H1 (cell line): ENCODE data around the gene LIF. TPM values are rescaled to one million over a fixed set of nuclear protein-coding genes. Genes with fewer than 3 reads are reported as not detected.

Experiments used
- CTCF ChIA-PET: fragments of 300-600 bp; sonication (Branson Sonifier 250); formaldehyde crosslinking; loops from one replicate; lab custom pipeline; 2021; ENCODE audit not compliant: partially characterized antibody; lab: Charles Lee
- POLR2A ChIA-PET: fragments of 300-600 bp; sonication (Branson Sonifier 250); formaldehyde crosslinking; loops from one replicate; lab custom pipeline; 2021; ENCODE audit warnings: inconsistent platforms; ENCODE audit not compliant: partially characterized antibody; lab: Charles Lee
- DNase-seq, 2 experiments: peaks; one replicate each; pipeline versions ENCODE4 v3.0.0 to v3.0.0-alpha.2; 2010 to 2022; ENCODE audit warnings: low spot score in 2 of 2, low read depth in 1 of 2, mixed read lengths in 1 of 2
- FAIRE-seq: peaks from 2 replicates; lab custom pipeline; 2011; peaks lifted over from hg19 to GRCh38; lab: Jason Lieb, UNC
- H2AFZ ChIP-seq: 2 replicates; pipeline ENCODE4 v1.8.1; 2012; ENCODE audit warnings: low read length, inconsistent platforms
- H2AK5ac ChIP-seq: 2 replicates; pipeline ENCODE4 v1.6.1; 2013; ENCODE audit warnings: low read depth, low read length
- H2BK120ac ChIP-seq: replicated peaks from 2 replicates; pipeline ENCODE3; 2013; ENCODE audit warnings: low read depth, low read length, inconsistent platforms
- H2BK12ac ChIP-seq: 2 replicates; pipeline ENCODE4 v1.6.1; 2013; ENCODE audit warnings: low read depth, low read length
- H2BK15ac ChIP-seq: 2 replicates; pipeline ENCODE4 v1.6.1; 2013; ENCODE audit warnings: low read length
- H2BK20ac ChIP-seq: 2 replicates; pipeline ENCODE4 v1.6.1; 2013; ENCODE audit warnings: low read length
- H2BK5ac ChIP-seq: 2 replicates; pipeline ENCODE4 v1.6.1; 2013; ENCODE audit warnings: low read depth, low read length
- H3K14ac ChIP-seq: 2 replicates; pipeline ENCODE4 v1.6.1; 2013; ENCODE audit warnings: inconsistent platforms; ENCODE audit not compliant: insufficient read length
- H3K18ac ChIP-seq: 2 replicates; pipeline ENCODE4 v1.6.1; 2013; ENCODE audit warnings: low read length; ENCODE audit errors: extremely low read depth
- H3K23ac ChIP-seq: 2 replicates; pipeline ENCODE4 v1.6.1; 2013; ENCODE audit warnings: inconsistent platforms; ENCODE audit not compliant: insufficient read length
- H3K23me2 ChIP-seq: 2 replicates; pipeline ENCODE4 v1.6.1; 2013; ENCODE audit warnings: low read depth, low read length
- H3K27ac ChIP-seq: 2 replicates; pipeline ENCODE4 v1.6.1; 2011; ENCODE audit warnings: low read depth, low read length, inconsistent platforms
- H3K27me3 ChIP-seq, 4 experiments: replicated peaks in 1 of 4; 1 replicate in 1 of 4; 2 replicates in 3 of 4; pipeline versions ENCODE4 v1.6.1 to v1.8.1; 2011 to 2013; ENCODE audit warnings: low read length in 3 of 4, mild to moderate bottlenecking in 3 of 4, inconsistent platforms in 2 of 4, mixed read lengths in 2 of 4, moderate library complexity in 1 of 4; ENCODE audit not compliant: control insufficient read depth in 3 of 4, insufficient read depth in 3 of 4; ENCODE audit errors: extremely low read depth in 1 of 4
- H3K36me3 ChIP-seq, 4 experiments: 2 replicates each; pipeline versions ENCODE4 v1.6.1 to v1.8.1; 2011 to 2013; ENCODE audit warnings: mild to moderate bottlenecking in 4 of 4, low read length in 3 of 4, moderate library complexity in 2 of 4, control low read depth in 1 of 4, inconsistent platforms in 1 of 4; ENCODE audit not compliant: insufficient read depth in 4 of 4, control insufficient read depth in 2 of 4
- H3K4ac ChIP-seq: replicated peaks from 2 replicates; pipeline ENCODE3; 2013; ENCODE audit warnings: low read length, low read depth, mixed read lengths, inconsistent platforms; ENCODE audit not compliant: insufficient read length
- H3K4me1 ChIP-seq, 4 experiments: replicated peaks in 1 of 4; 1 replicate in 1 of 4; 2 replicates in 3 of 4; pipeline versions ENCODE4 v1.6.1 to v1.8.1; 2011 to 2013; ENCODE audit warnings: low read length in 3 of 4, inconsistent platforms in 2 of 4, mixed read lengths in 1 of 4; ENCODE audit not compliant: insufficient read depth in 4 of 4, control insufficient read depth in 3 of 4
- H3K4me2 ChIP-seq, 2 experiments: 2 replicates each; pipeline versions ENCODE4 v1.6.1 to v1.8.1; 2011 to 2013; ENCODE audit warnings: low read depth in 2 of 2, low read length in 2 of 2, control low read depth in 1 of 2, inconsistent platforms in 1 of 2, mild to moderate bottlenecking in 1 of 2; ENCODE audit not compliant: insufficient read depth in 1 of 2
- H3K4me3 ChIP-seq, 4 experiments: fragments of 200-600, 300-600 bp in 1 of 4; sonication (generic), shearing (Covaris generic), sonication (Bioruptor Twin) in 1 of 4; 2 replicates each; pipeline versions ENCODE4 v1.5.1 to v1.8.1; 2011 to 2016; ENCODE audit warnings: low read length in 4 of 4, low read depth in 3 of 4, control low read depth in 2 of 4, inconsistent platforms in 2 of 4, mild to moderate bottlenecking in 2 of 4, mixed read lengths in 1 of 4, moderate library complexity in 1 of 4; ENCODE audit not compliant: insufficient read depth in 2 of 4; ENCODE audit errors: extremely low read depth in 1 of 4
- H3K56ac ChIP-seq: replicated peaks from 2 replicates; pipeline ENCODE3; 2013; ENCODE audit warnings: low read depth, mild to moderate bottlenecking, mixed read lengths, low read length, inconsistent platforms; ENCODE audit not compliant: insufficient read length
- H3K79me1 ChIP-seq: 2 replicates; pipeline ENCODE4 v1.6.1; 2013; ENCODE audit warnings: low read depth, low read length, control low read depth
- H3K79me2 ChIP-seq, 2 experiments: 2 replicates each; pipeline versions ENCODE4 v1.6.1 to v1.8.1; 2012 to 2013; ENCODE audit warnings: low read length in 2 of 2, mild to moderate bottlenecking in 2 of 2, inconsistent platforms in 1 of 2; ENCODE audit not compliant: insufficient read depth in 2 of 2, control insufficient read depth in 1 of 2
- H3K9ac ChIP-seq, 4 experiments: replicated peaks in 1 of 4; 1 replicate in 1 of 4; 2 replicates in 3 of 4; pipeline versions ENCODE4 v1.6.1 to v1.8.1; 2011 to 2013; ENCODE audit warnings: low read depth in 3 of 4, low read length in 3 of 4, control low read depth in 2 of 4, mild to moderate bottlenecking in 2 of 4, moderate library complexity in 2 of 4, inconsistent platforms in 1 of 4; ENCODE audit errors: extremely low read depth in 1 of 4
- H3K9me3 ChIP-seq, 2 experiments: 2 replicates each; pipeline versions ENCODE4 v1.6.1 to v1.8.1; 2012 to 2013; ENCODE audit warnings: mild to moderate bottlenecking in 2 of 2, moderate library complexity in 2 of 2, control low read depth in 1 of 2, inconsistent platforms in 1 of 2, low read depth in 1 of 2, low read length in 1 of 2, mixed read lengths in 1 of 2; ENCODE audit not compliant: insufficient read depth in 2 of 2
- H4K20me1 ChIP-seq, 2 experiments: replicated peaks in 1 of 2; 2 replicates each; pipeline versions ENCODE3 to v1.8.1; 2011 to 2013; ENCODE audit warnings: inconsistent platforms in 2 of 2, low read length in 2 of 2, mild to moderate bottlenecking in 1 of 2; ENCODE audit not compliant: insufficient read depth in 2 of 2, control insufficient read depth in 1 of 2
- H4K5ac ChIP-seq: 2 replicates; pipeline ENCODE4 v1.6.1; 2013; ENCODE audit warnings: low read length, low read depth, mixed read lengths, inconsistent platforms; ENCODE audit not compliant: insufficient read length
- H4K8ac ChIP-seq: 2 replicates; pipeline ENCODE4 v1.8.0; 2013; ENCODE audit warnings: mild to moderate bottlenecking, moderate library complexity, low read length, inconsistent platforms; ENCODE audit not compliant: insufficient read depth; ENCODE audit errors: extremely low read depth
- H4K91ac ChIP-seq: replicated peaks from 2 replicates; pipeline ENCODE3; 2013; ENCODE audit warnings: low read length, mixed read lengths, inconsistent platforms; ENCODE audit not compliant: insufficient read length
- CHD1 ChIP-seq: IDR thresholded peaks from 2 replicates; pipeline ENCODE4 v1.6.1; 2012; ENCODE audit warnings: low read depth, low read length, improper control_type of control experiment
- CTBP2 ChIP-seq: IDR thresholded peaks from 2 replicates; pipeline ENCODE4 v1.7.0; 2011; ENCODE audit warnings: borderline replicate concordance, mild to moderate bottlenecking, moderate library complexity, mixed read lengths, low read length; ENCODE audit not compliant: insufficient read depth, insufficient read length
- EGR1 ChIP-seq: IDR thresholded peaks from 2 replicates; pipeline ENCODE4 v1.6.1; 2011; ENCODE audit warnings: low read depth, low read length, borderline replicate concordance
- JUND ChIP-seq: IDR thresholded peaks from 2 replicates; pipeline ENCODE4 v1.6.1; 2011; ENCODE audit warnings: mild to moderate bottlenecking, improper control_type of control experiment, low read length
- KDM1A ChIP-seq: fragments of 200-600, 300-600 bp; sonication (generic); IDR thresholded peaks from 2 replicates; pipeline ENCODE4 v1.7.1; 2016; ENCODE audit warnings: mild to moderate bottlenecking, low read length, borderline replicate concordance
- PHF8 ChIP-seq: fragments of 200-600 bp; sonication (generic); conservative IDR thresholded peaks from 2 replicates; pipeline ENCODE4 v1.7.1; 2012; ENCODE audit warnings: low read depth, mild to moderate bottlenecking, inconsistent platforms, low read length, moderate library complexity
- SP4 ChIP-seq: IDR thresholded peaks from 2 replicates; pipeline ENCODE4 v1.6.1; 2012; ENCODE audit warnings: low read length, inconsistent platforms
- TAF7 ChIP-seq: optimal IDR thresholded peaks from 2 replicates; pipeline ENCODE3; 2011; ENCODE audit warnings: low read depth, mild to moderate bottlenecking, inconsistent platforms, low read length, moderate library complexity, borderline replicate concordance
- ZNF274 ChIP-seq: IDR thresholded peaks from 2 replicates; pipeline ENCODE4 v1.7.0; 2012; ENCODE audit warnings: low read length, borderline replicate concordance; ENCODE audit errors: extremely low read depth
- WGBS, 2 experiments: shearing (Covaris generic) in 1 of 2; methylation state at CpG; one replicate each; pipeline versions ENCODE4 v1.1.6 to v1.1.7; 2013 to 2015; ENCODE audit warnings: low lambda C conversion rate in 2 of 2, mixed read lengths in 2 of 2, inconsistent platforms in 1 of 2, low coverage in 1 of 2, missing lambda C conversion rate in 1 of 2; ENCODE audit not compliant: insufficient replicate concordance in 2 of 2, insufficient coverage in 1 of 2, insufficient read length in 1 of 2; ENCODE audit errors: extremely low coverage in 1 of 2, missing lambda C conversion rate in 1 of 2; 5-methylcytosine and 5-hydroxymethylcytosine counted together
- polyA plus RNA-seq, 7 experiments: library from polyadenylated mRNA; depleted of rRNA in 3 of 7; stranded (reverse) in 5 of 7; unstranded in 2 of 7; fragments of >200 nt in 5 of 7; fragments of 200-250 nt in 2 of 7; gene quantifications; 1 replicate in 5 of 7; 2 replicates in 1 of 7; 4 replicates in 1 of 7; pipeline versions ENCODE4 v1.2.1 to v1.2.3, GENCODE V29; 2011 to 2013; ENCODE audit warnings: missing spikeins in 2 of 7, mixed read lengths in 2 of 7
- total RNA-seq: library from RNA; stranded (reverse); fragmentation: NEBNext Ultra II Directional; extraction: Animal tissue kit (Norgen Biotek cat#: 25700); gene quantifications from 2 replicates; pipeline ENCODE4 v1.2.1, GENCODE V29; 2021

LIF gene
- total and polyA plus RNA-seq, 2 of the 8 experiments (the other 6 are each of a cell fraction or from before 2014, with no cell fraction given): 3.3 to 3.5 TPM

- H3K4ac ChIP-seq: no peak overlapping the region
- H4K20me1 ChIP-seq: no peaks in the 10 kb centered on the region
- no peak overlapping the region for H2BK20ac ChIP-seq
- no peaks in the 10 kb centered on the region for H3K9me3 ChIP-seq
- H2BK15ac ChIP-seq: no peak overlapping the region
- no peak overlapping the region for H3K4me3 ChIP-seq
- peak overlapping the region; percentile 41; the same call in 1 of the 2 replicates for H2AFZ ChIP-seq
- H3K36me3 ChIP-seq: no peaks in the 10 kb centered on the region
- no peak overlapping the region for H3K18ac ChIP-seq
- H2BK120ac ChIP-seq: no peak overlapping the region
- CTCF ChIA-PET: interaction anchor here (0.6 to 1.2 kb wide), 5 partner anchors 21 to 312 kb away, joined by 3 read pairs; no protein-coding TSS in a partner anchor
- no peak overlapping the region for H3K23ac ChIP-seq
- no peak overlapping the region for H3K4me2 ChIP-seq
- no peak for TF ChIP-seq ZNF274
- no peak for TF ChIP-seq PHF8
- no peak for TF ChIP-seq JUND
- no peak for TF ChIP-seq SP4
- TF ChIP-seq CHD1: no peak
- no peak for TF ChIP-seq KDM1A
- TF ChIP-seq TAF7: no peak
- TF ChIP-seq EGR1: no peak
- TF ChIP-seq CTBP2: no peak
- TF ChIP-seq, all 59 proteins: peak for 0
- Histone ChIP-seq H3K79me2 (peaks cover 0 to 3% of the 10 kb centered on the region in 2 experiments; a peak in 2 of 4 replicates), H3K27me3 (no peaks in the 10 kb centered on the region), H2AK5ac (no peak overlapping the region), H3K27ac (no peak overlapping the region), H4K91ac (no peak overlapping the region), H2BK12ac (no peak overlapping the region), H4K8ac (no peak overlapping the region), H3K56ac (no peak overlapping the region), H3K79me1 (no peaks in the 10 kb centered on the region), H3K14ac (no peak overlapping the region), H4K5ac (no peak overlapping the region), H2BK5ac (no peak overlapping the region), H3K23me2 (no peaks in the 10 kb centered on the region), H3K4me1 (peaks cover 6 to 18% (median 11%) of the 10 kb centered on the region in 4 experiments; a peak in 6 of 7 replicates), H3K9ac (no peak overlapping the region)
- no peak for FAIRE-seq
- 84% methylated on average over 4 of the region's 4 CpGs; no CpG with 5 or more reads in 1 of the 2 experiments for WGBS, 2 experiments
- POLR2A ChIA-PET: interaction anchor here (1.4 kb wide), 2 partner anchors 16 to 34 kb away, joined by 3 to 4 read pairs; no protein-coding TSS in a partner anchor
- DNase-seq: no peak
Observed at GRCh38 chr22:30198921-30199320, 47.6 kb downstream of the LIF start.
